Lower leg skin (tissue), 4 donors: ENCODE results near the gene NLRX1. TPM values are rescaled to one million over a fixed set of nuclear protein-coding genes. Genes with fewer than 3 reads are reported as not detected.
"Not testable (repeated sequence)": the region's sequence is repeated elsewhere in the genome, so short reads cannot be mapped to it uniquely, and the experiment has no call there.

Source experiments
- DNase-seq, 2 donors: peaks; one replicate each; pipeline ENCODE4 v3.0.0-alpha.2; 2019; ENCODE audit warnings: low spot score in 2 of 2
- H3K4me3 ChIP-seq: fragments of 200-600 bp; sonication (generic); 2 replicates; pipeline ENCODE4 v1.5.1; 2017; ENCODE audit warnings: mild to moderate bottlenecking, low read depth; ENCODE audit not compliant: poor library complexity, severe bottlenecking
- CTCF ChIP-seq, 3 donors: fragments of 450-650 bp; IDR thresholded peaks; one replicate each; pipeline ENCODE4 v1.5.1; 2016; ENCODE audit warnings: antibody characterized with exemption in 3 of 3, mild to moderate bottlenecking in 3 of 3, moderate library complexity in 2 of 3
- POLR2A ChIP-seq, 2 donors: fragments of 450-650 bp; IDR thresholded peaks; one replicate each; pipeline ENCODE4 v1.6.1; 2016 to 2017; ENCODE audit warnings: antibody characterized with exemption in 2 of 2, mild to moderate bottlenecking in 1 of 2, moderate library complexity in 1 of 2
- WGBS, 2 donors: methylation state at CpG; one replicate each; pipeline ENCODE4 v1.1.5; 2018; 5-methylcytosine and 5-hydroxymethylcytosine counted together
- intact Hi-C: fragments of 100-400 bp; cut with DNase I; formaldehyde crosslinking; loops from one replicate; pipeline ENCODE4 v1.15.0; 2023; ENCODE audit warnings: low total_unique reads
- total RNA-seq, 4 donors: library from RNA; depleted of rRNA; stranded (reverse); fragments of >200 nt; gene quantifications; one replicate each; pipeline ENCODE4 v1.1.0, GENCODE V29; 2016

Gene NLRX1
- total RNA-seq, 4 donors from 2014 or later = 31.4 to 58.0 (median 47.1) TPM

GRCh38 chr11:119156496-119156895 is 12.0 kb upstream of the NLRX1 start:
- 82 to 83% methylated on average over 10 of the region's 10 CpGs for WGBS, 2 donors
- no peak overlapping the region for H3K4me3 ChIP-seq
- intact Hi-C loops = no loop called here
- TF ChIP-seq CTCF (IDR thresholded peaks at IDR 0.05) = no peak
- no peak for TF ChIP-seq POLR2A (IDR thresholded peaks at IDR 0.05)
- DNase-seq = no peak

GRCh38 chr11:119157063-119157462 is 11.5 kb upstream of the NLRX1 start:
- intact Hi-C loops = no loop called here
- WGBS, 2 donors = 53% methylated on average over 3 of the region's 3 CpGs
- no peak for DNase-seq
- no peak for TF ChIP-seq POLR2A (IDR thresholded peaks at IDR 0.05)
- no peak for TF ChIP-seq CTCF (IDR thresholded peaks at IDR 0.05)
- H3K4me3 ChIP-seq = no peak overlapping the region

GRCh38 chr11:119158467-119158866 is 10.1 kb upstream of the NLRX1 start:
- 90 to 93% methylated on average over 13 of the region's 13 CpGs for WGBS, 2 donors

GRCh38 chr11:119160151-119160550 is 8.4 kb upstream of the NLRX1 start:
- no peak overlapping the region for H3K4me3 ChIP-seq
- no peak for DNase-seq
- TF ChIP-seq POLR2A (IDR thresholded peaks at IDR 0.05) = no peak
- TF ChIP-seq CTCF (IDR thresholded peaks at IDR 0.05) = no peak
- intact Hi-C loops = no loop called here
- WGBS, 2 donors = 93 to 97% methylated on average over 8 to 9 of the region's 9 CpGs

More at GRCh38 chr11:119158467-119158866, 10.1 kb upstream of the NLRX1 start:
- intact Hi-C loops = no loop called here
- DNase-seq = no peak
- TF ChIP-seq CTCF (IDR thresholded peaks at IDR 0.05) (no peak), POLR2A (IDR thresholded peaks at IDR 0.05) (no peak)
- H3K4me3 ChIP-seq = no peak overlapping the region

GRCh38 chr11:119161871-119162270 is 6.7 kb upstream of the NLRX1 start:
- intact Hi-C loops = no loop called here
- WGBS, 2 donors = 87% methylated on average over 8 of the region's 8 CpGs
- DNase-seq = no peak
- TF ChIP-seq CTCF (IDR thresholded peaks at IDR 0.05) = no peak
- no peak for TF ChIP-seq POLR2A (IDR thresholded peaks at IDR 0.05)
- no peak overlapping the region for H3K4me3 ChIP-seq

- WGBS, 2 donors = 59 to 61% methylated on average over 8 of the region's 8 CpGs
- TF ChIP-seq CTCF (IDR thresholded peaks at IDR 0.05) (no peak), POLR2A (IDR thresholded peaks at IDR 0.05) (no peak)
- no peak overlapping the region for H3K4me3 ChIP-seq
- no peak for DNase-seq
- intact Hi-C loops = loop anchor here (2.0 kb wide), 1 partner anchor 58 kb away; no protein-coding TSS in a partner anchor
Measured at GRCh38 chr11:119166368-119167076, 2.0 kb upstream of the NLRX1 start.

GRCh38 chr11:119167077-119167458 is 1.5 kb upstream of the NLRX1 start:
- intact Hi-C loops = loop anchor here (2.0 kb wide), 1 partner anchor 58 kb away; no protein-coding TSS in a partner anchor
- 61 to 62% methylated on average over 10 of the region's 10 CpGs for WGBS, 2 donors
- DNase-seq, H3K4me3 ChIP-seq: not testable (repeated sequence)
